ENCODE results near the gene MUC3A. TPM values are rescaled to one million over a fixed set of nuclear protein-coding genes. Genes with fewer than 3 reads are reported as not detected.
"Not testable (repeated sequence)": the region's sequence is repeated elsewhere in the genome, so short reads cannot be mapped to it uniquely, and the experiment has no call there.

Gene MUC3A
- total and polyA plus RNA-seq, 2 experiments from 2014 or later, result 4.9 to 9.4 TPM

- H3K4me1 ChIP-seq (ENCODE audit: insufficient read depth), result no peaks in the 10 kb centered on the region
- H3K4me3 ChIP-seq, result no peak overlapping the region
- H3K27me3 ChIP-seq, result no peaks in the 10 kb centered on the region
- no peaks in the 10 kb centered on the region for H4K20me1 ChIP-seq (ENCODE audit: insufficient read depth, poor library complexity, severe bottlenecking)
- H3K9me2 ChIP-seq (replicated peaks; ENCODE audit: insufficient read depth), result no peaks in the 10 kb centered on the region
- H2AFZ ChIP-seq, result no peak overlapping the region
- H3K9me3 ChIP-seq (ENCODE audit: low read depth), result no peaks in the 10 kb centered on the region
- H3K4me2 ChIP-seq, result no peak overlapping the region
- no peaks in the 10 kb centered on the region for H3K36me3 ChIP-seq (replicated peaks; ENCODE audit: insufficient read depth, low read depth)
- DNase-seq (ENCODE audit: low spot score), result no peak
- H3K79me2 ChIP-seq, result no peaks in the 10 kb centered on the region
- TF ChIP-seq, protein P1, sequence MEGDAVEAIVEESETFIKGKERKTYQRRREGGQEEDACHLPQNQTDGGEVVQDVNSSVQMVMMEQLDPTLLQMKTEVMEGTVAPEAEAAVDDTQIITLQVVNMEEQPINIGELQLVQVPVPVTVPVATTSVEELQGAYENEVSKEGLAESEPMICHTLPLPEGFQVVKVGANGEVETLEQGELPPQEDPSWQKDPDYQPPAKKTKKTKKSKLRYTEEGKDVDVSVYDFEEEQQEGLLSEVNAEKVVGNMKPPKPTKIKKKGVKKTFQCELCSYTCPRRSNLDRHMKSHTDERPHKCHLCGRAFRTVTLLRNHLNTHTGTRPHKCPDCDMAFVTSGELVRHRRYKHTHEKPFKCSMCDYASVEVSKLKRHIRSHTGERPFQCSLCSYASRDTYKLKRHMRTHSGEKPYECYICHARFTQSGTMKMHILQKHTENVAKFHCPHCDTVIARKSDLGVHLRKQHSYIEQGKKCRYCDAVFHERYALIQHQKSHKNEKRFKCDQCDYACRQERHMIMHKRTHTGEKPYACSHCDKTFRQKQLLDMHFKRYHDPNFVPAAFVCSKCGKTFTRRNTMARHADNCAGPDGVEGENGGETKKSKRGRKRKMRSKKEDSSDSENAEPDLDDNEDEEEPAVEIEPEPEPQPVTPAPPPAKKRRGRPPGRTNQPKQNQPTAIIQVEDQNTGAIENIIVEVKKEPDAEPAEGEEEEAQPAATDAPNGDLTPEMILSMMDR (IDR thresholded peaks at IDR 0.05; ENCODE audit: poor library complexity), result no peak
- no peak for TF ChIP-seq EZH2 (IDR thresholded peaks at IDR 0.05; ENCODE audit: borderline replicate concordance)
- WGBS (ENCODE audit: low lambda C conversion rate, missing lambda C conversion rate), result 92% methylated on average over 7 of the region's 7 CpGs
- peak overlapping the region; percentile 73 for H3K27ac ChIP-seq
Measured at GRCh38 chr7:100902638-100903037, 46.7 kb upstream of the MUC3A start.

- Histone ChIP-seq H3K9me3 (ENCODE audit: low read depth) (no peaks in the 10 kb centered on the region), H3K4me1 (ENCODE audit: insufficient read depth) (no peaks in the 10 kb centered on the region), H2AFZ (no peak overlapping the region), H3K9me2 (replicated peaks; ENCODE audit: insufficient read depth) (no peaks in the 10 kb centered on the region), H3K4me2 (no peak overlapping the region), H3K4me3 (no peak overlapping the region), H3K27ac (no peak overlapping the region), H3K36me3 (replicated peaks; ENCODE audit: insufficient read depth, low read depth) (no peaks in the 10 kb centered on the region), H3K27me3 (no peaks in the 10 kb centered on the region), H4K20me1 (ENCODE audit: insufficient read depth, poor library complexity, severe bottlenecking) (no peaks in the 10 kb centered on the region), H3K79me2 (no peaks in the 10 kb centered on the region)
- WGBS (ENCODE audit: low lambda C conversion rate, missing lambda C conversion rate), result 98% methylated on average over 5 of the region's 5 CpGs
- TF ChIP-seq EZH2 (IDR thresholded peaks at IDR 0.05; ENCODE audit: borderline replicate concordance) (no peak), EZH2phosphoT487 (IDR thresholded peaks at IDR 0.05; ENCODE audit: low read depth, severe bottlenecking, unreplicated experiment) (no peak)
- TF ChIP-seq, protein P1 (IDR thresholded peaks at IDR 0.05; ENCODE audit: poor library complexity), result no peak
- no peak for DNase-seq (ENCODE audit: low spot score)
Measured at GRCh38 chr7:100908512-100908911, 40.8 kb upstream of the MUC3A start.

GRCh38 chr7:100910443-100910842 lies 38.9 kb upstream of the MUC3A start:
- not testable (repeated sequence) for H3K4me3 ChIP-seq
- 96% methylated on average over 6 of the region's 7 CpGs for WGBS (ENCODE audit: low lambda C conversion rate, missing lambda C conversion rate)

DNA sequence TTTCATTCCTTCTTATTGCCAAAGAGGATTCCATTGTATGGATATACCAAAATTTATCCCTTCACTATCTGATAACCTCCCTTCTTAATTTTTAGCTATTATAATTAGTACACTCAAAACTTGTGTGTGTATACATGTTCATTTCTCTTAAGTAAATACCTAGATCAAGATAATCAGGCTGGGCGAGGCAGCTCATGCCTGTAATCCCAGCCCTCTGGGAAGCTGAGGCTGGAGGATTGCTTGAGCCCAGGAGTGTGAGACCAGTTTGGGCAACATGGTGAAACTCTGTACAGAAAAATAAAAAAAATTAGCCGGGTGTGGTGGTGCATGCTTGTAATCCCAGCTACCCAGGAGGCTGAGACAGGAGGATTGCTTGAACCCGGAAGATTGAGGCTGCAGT lies 37.9 kb upstream of the MUC3A start:
- Histone ChIP-seq H3K4me1 (ENCODE audit: insufficient read depth) (no peaks in the 10 kb centered on the region), H3K4me3 (no peak overlapping the region), H3K79me2 (no peaks in the 10 kb centered on the region), H2AFZ (no peak overlapping the region), H4K20me1 (ENCODE audit: insufficient read depth, poor library complexity, severe bottlenecking) (no peaks in the 10 kb centered on the region), H3K36me3 (replicated peaks; ENCODE audit: insufficient read depth, low read depth) (no peaks in the 10 kb centered on the region), H3K9me3 (ENCODE audit: low read depth) (no peaks in the 10 kb centered on the region), H3K9me2 (replicated peaks; ENCODE audit: insufficient read depth) (no peaks in the 10 kb centered on the region), H3K27ac (no peak overlapping the region), H3K4me2 (no peak overlapping the region), H3K27me3 (no peaks in the 10 kb centered on the region)
- no peak for TF ChIP-seq EZH2phosphoT487 (IDR thresholded peaks at IDR 0.05; ENCODE audit: low read depth, severe bottlenecking, unreplicated experiment)
- TF ChIP-seq, protein P1 (IDR thresholded peaks at IDR 0.05; ENCODE audit: poor library complexity), result no peak
- 89% methylated on average over 3 of the region's 3 CpGs for WGBS (ENCODE audit: low lambda C conversion rate, missing lambda C conversion rate)
- DNase-seq (ENCODE audit: low spot score), result no peak

More at GRCh38 chr7:100910443-100910842, 38.9 kb upstream of the MUC3A start:
- H3K36me3 ChIP-seq (replicated peaks; ENCODE audit: insufficient read depth, low read depth); H3K4me1 ChIP-seq (ENCODE audit: insufficient read depth); H3K4me2 ChIP-seq; H3K79me2 ChIP-seq; H3K9me3 ChIP-seq (ENCODE audit: low read depth); H3K9me2 ChIP-seq (replicated peaks; ENCODE audit: insufficient read depth); H4K20me1 ChIP-seq (ENCODE audit: insufficient read depth, poor library complexity, severe bottlenecking); H2AFZ ChIP-seq; DNase-seq (ENCODE audit: low spot score); H3K27me3 ChIP-seq: not testable (repeated sequence)
- peak overlapping the region; percentile 27 for H3K27ac ChIP-seq
